Fibroblast of skin of right biceps (primary cell): ENCODE results near the gene URB1.
"Not testable (repeated sequence)": the region's sequence is repeated elsewhere in the genome, so short reads cannot be mapped to it uniquely, and the experiment has no call there.

ENCODE experiments used
- DNase-seq: peaks from one replicate; pipeline ENCODE4 v3.0.0-alpha.2; 2013

URB1 gene

DNA sequence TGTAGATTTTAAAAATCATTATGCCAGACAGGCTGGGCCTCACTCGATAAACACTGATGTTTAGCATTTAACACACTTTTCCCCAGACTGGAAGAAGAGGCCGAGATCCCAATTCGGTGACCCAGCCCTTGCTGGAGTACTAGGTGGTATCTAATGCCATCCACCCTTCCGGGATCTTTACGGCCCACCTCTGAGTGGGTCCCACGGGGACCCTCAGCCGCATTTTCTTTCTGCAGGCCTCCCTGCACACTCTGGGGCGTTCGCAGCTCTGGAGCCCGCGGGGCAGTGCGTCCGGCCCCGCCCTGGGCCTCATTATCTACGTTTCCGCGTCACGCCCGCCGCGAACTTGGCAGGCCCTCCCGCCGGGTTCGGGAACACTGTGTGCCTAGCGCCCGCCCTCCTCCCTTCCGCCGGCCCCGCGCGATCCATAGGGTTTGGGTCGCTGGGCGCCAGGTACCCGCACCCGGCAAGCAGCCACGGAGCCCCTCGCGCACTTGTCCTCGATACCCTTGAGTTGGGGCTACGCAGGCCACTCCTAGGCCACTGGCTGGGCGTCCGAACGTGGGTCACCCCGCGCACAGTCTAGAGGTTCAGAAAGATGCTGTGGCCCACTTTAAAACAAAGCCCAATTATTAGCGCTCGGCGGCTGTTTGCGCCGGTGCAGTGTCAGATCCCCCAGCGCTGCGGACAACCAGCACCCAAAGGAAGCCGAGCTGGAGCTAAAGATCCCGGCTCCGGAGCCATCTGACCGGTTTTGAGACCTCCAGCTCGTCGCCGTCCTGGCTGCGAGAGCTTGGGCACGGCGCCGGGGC is 18.7 kb upstream of the URB1 start:
- DNase-seq, result peak; percentile 40

DNA sequence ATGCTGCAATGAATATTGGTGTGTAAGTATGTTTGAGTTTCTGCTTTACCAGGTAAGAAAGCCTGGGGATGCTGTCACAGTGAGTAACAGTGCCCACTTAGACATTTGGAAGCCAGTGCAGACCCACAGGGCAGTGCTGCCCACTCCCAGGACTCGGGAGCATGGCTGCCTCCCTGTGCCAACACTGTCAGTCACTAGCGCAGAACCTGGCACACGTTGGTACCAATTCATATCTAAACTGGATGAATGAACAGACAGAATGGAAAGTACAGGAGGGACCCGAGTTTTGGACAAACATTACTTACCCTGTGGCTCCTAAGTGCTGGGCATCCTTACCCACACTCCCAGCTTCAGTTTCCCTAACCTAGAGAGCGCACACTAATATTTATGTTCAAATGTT is 18.1 kb upstream of the URB1 start:
- no peak for DNase-seq

- DNase-seq, result no peak
These were observed 17.5 kb upstream of the URB1 start for GRCh38 chr21:32410291-32410690.

DNA sequence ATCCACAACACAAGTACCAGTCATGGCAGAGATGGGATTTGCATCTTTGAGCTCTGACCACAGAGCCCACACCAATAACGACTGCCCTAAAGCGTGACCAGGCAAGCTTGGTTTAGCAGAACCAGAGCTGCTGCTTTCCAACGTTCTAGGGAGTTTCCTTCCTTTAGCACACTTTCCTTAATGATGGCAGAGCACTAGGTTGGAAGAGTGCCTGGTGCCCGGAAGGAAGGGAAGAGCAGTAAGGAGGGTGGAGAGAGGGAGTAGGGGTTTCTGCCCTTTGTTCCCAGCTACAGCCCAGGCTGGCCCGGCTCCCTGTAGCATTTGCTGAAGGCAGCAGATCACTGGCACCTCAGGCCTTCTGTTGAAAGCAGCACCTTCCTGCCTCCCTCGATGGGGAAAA is 13.6 kb upstream of the URB1 start:
- no peak for DNase-seq

- peak; percentile 66 for DNase-seq
These were observed 10.5 kb upstream of the URB1 start for GRCh38 chr21:32403201-32403777.

DNA sequence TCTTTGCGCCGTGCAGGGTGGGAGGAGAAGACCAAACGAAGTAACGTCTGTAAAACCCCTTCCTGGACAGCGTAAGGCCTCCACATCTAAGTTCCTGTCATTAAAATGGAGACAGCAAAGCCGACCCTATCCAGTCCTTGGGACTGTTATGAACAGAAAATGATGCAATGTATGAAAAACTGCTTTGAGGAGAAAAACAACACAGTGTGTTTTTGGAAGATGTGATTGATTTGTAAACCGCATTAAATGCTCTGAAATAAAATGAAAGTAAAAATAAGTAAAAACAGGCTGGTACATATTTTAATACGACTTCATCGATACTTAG is 827 bp upstream of the URB1 start:
- no peak for DNase-seq

- DNase-seq, result no peak
These were observed 423 bp downstream of the URB1 start for GRCh38 chr21:32392299-32392879.

- DNase-seq, result no peak
These were observed 1.1 kb downstream of the URB1 start for GRCh38 chr21:32391755-32392154.

DNA sequence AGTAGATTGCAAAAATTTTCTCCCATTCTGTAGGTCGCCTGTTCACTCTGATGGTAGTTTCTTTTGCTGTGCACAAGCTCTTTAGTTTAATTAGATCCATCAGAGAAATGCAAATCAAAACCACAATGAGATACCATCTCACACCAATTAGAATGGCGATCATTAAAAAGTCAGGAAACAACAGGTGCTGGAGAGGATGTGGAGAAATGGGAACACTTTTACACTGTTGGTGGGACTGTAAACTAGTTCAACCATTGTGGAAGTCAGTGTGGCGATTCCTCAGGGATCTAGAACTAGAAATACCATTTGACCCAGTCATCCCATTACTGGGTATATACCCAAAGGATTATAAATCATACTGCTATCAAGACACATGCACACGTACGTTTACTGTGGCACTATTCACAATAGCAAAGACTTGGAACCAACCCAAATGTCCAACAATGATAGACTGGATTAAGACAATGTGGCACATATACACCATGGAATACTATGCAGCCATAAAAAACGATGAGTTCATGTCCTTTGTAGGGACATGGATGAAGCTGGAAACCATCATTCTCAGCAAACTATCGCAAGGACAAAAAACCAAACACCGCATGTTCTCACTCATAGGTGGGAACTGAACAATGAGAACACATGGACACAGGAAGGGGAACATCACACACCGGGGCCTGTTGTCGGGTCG is 2.1 kb downstream of the URB1 start:
- DNase-seq, result not testable (repeated sequence)

DNA sequence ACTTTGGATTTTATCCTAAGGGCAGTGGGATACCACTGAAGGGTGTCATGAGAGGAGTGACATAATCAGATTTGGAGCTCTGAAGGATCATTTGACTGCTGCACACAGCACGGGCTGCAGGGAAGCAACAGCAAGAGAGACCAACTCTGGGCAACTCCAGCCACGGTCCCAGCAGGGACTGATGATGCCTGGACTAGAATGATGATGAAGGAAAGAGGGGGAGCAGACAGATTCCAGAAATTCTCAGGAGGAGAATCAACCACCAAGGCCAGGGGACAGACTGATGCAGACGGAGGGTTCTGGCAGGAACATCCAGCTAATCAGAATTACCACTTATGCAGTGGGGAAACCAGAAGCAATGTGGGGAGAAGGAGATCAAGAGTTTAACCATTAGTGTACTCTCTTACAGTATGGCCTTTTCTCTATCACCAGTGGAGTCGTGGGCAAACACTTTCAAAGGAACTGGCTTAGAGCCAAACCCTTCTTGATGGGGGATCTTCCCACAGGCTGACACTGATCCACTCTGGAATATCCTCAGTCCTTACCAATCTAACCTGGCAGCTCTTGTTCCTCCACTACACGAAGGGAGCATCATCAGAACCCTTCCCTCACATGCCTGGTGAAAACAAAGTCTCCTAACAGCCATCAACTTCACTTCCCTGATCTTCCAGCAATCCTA is 3.3 kb downstream of the URB1 start:
- peak; percentile 77 for DNase-seq

GRCh38 chr21:32388306-32388705 is 4.5 kb downstream of the URB1 start:
- DNase-seq, result no peak

GRCh38 chr21:32387151-32387550 is 5.7 kb downstream of the URB1 start:
- DNase-seq, result no peak

- no peak for DNase-seq
These were observed 6.5 kb downstream of the URB1 start for GRCh38 chr21:32386195-32386870.

DNA sequence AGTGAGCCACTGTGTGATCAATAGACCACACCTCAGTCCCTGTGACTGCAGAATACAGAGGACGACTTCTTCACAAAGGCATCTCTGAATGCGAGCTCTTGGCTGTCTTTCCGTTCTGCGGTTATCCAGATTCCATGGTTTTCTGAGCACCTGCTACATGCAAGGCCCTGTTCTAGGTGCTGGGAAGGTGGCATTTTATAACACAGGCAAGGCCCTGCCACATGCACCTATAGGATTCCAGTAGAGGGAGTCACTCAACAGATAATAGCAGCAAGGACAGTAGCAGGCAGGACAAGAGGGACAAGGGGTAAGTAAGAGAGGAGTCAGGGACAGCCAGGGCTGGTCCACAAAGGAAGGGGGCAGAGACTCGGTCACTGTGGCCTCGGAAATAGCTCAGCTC is 9.0 kb downstream of the URB1 start:
- no peak for DNase-seq

- DNase-seq, result peak; percentile 85
These were observed 10.6 kb downstream of the URB1 start for GRCh38 chr21:32382108-32382644.

DNA sequence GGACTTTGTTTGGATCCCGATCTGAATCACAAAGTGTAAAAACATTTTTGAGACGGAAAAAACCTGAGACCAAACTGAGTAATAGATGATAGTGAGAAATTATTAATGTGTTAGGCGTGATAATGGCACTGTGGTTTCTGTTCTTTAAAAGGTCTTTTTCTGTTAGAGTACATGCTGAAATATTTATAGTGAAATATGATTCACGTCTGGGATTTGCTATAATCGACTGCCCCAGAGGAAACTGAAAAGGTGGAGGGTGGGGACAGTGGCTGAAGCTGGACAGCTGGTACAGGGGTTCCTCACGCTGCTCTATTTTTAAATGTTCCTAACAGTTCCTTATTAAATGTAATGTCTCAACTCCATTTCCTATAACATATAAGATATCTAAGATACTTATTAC is 11.2 kb downstream of the URB1 start:
- DNase-seq, result peak; percentile 18

- no peak for DNase-seq
These were observed 11.9 kb downstream of the URB1 start for GRCh38 chr21:32380940-32381339.

DNA sequence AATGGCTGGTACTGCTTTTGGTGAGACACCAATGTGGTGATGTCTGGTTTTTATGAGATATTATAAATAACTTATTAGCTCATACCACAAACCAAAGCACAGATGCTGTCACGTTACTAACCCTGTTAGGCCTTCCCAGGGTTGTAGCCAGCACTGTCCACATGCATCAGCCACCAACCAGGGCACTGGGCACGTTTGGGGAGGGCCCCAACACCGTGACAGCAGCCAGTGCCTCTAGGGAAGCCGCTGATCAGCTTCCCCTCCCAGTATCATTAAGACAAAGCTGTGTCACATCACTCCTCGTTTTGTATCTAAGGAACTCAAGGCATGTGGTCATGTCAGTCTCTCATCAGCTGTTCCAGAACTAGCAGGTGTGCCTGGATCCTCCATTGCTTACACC is 13.9 kb downstream of the URB1 start:
- DNase-seq, result no peak

GRCh38 chr21:32377991-32378390 is 14.8 kb downstream of the URB1 start:
- no peak for DNase-seq

DNA sequence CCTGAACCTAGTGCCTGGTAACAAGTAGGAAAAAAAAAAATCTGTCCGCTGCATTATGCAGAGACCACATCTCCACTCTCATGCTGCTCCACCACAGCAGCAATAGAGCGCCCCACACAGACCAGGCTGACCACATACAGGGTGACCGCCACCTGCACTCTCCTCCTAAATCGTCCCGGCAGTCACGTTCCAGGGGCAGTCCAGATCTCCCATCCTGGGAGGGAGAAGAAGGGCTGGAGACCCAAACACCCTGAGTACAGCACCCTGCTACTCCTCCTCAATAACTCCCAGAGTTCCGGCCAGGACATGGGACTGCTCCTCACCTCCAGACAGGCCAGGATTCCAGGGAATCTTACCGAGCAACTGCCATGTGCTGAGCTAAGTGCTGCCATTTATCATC is 15.3 kb downstream of the URB1 start:
- no peak for DNase-seq

GRCh38 chr21:32372755-32373154 is 20.1 kb downstream of the URB1 start:
- DNase-seq, result no peak

- peak; percentile 65 for DNase-seq
These were observed 20.9 kb downstream of the URB1 start for GRCh38 chr21:32371913-32372314.
